Stomach (tissue), 4 donors: Measurements from ENCODE around the gene ZNF200.

Experiments used
- CTCF ChIP-seq, 7 experiments: fragments of 450-650 bp in 4 of 7; fragments of 200-600 bp in 3 of 7; sonication (generic) in 3 of 7; IDR thresholded peaks; one replicate each; pipeline ENCODE4 v1.5.1; 2016 to 2019; ENCODE audit warnings: antibody characterized with exemption in 7 of 7, control low read depth in 2 of 7, mild to moderate bottlenecking in 1 of 7
- POLR2A ChIP-seq, 4 donors: fragments of 450-650 bp; IDR thresholded peaks; one replicate each; pipeline ENCODE4 v1.6.1; 2016; ENCODE audit warnings: antibody characterized with exemption in 4 of 4, control low read depth in 2 of 4, mild to moderate bottlenecking in 1 of 4, moderate library complexity in 1 of 4
- POLR2AphosphoS5 ChIP-seq, 3 donors: sonication (generic); formaldehyde crosslinking; IDR thresholded peaks; one replicate each; pipeline ENCODE4 v1.6.1; 2016; ENCODE audit warnings: antibody characterized with exemption in 3 of 3

- TF ChIP-seq POLR2A (IDR thresholded peaks at IDR 0.05) = no peak
- no peak for TF ChIP-seq CTCF (IDR thresholded peaks at IDR 0.05)
- TF ChIP-seq POLR2AphosphoS5 (IDR thresholded peaks at IDR 0.05) = no peak
Measured at GRCh38 chr16:3248596-3248995, 13.6 kb upstream of the ZNF200 start.
